Measurements from ENCODE around the gene RBM26.
A peak's percentile ranks its signal among the peaks of the same experiment; 100 is the strongest.

RBM26 gene

GRCh38 chr13:79405831-79406596, at the start of gene RBM26:
Gene RBM26, minus strand, starts transcription at chr13:79406255. Its CDS starts 481 bp downstream, at chr13:79405774.
- DNase-seq (ENCODE audit: low spot score), result peak; percentile 95

- no peak for DNase-seq (ENCODE audit: low spot score)
These were observed 49.3 kb upstream of the RBM26 start for GRCh38 chr13:79455331-79455730.

- DNase-seq (ENCODE audit: low spot score), result no peak
These were observed 46.3 kb upstream of the RBM26 start for GRCh38 chr13:79452239-79452913.

GRCh38 chr13:79451500-79451962, 45.5 kb upstream of the RBM26 start:
- peak; percentile 76 for DNase-seq (ENCODE audit: low spot score)

GRCh38 chr13:79450110-79450509, 44.1 kb upstream of the RBM26 start:
- no peak for DNase-seq (ENCODE audit: low spot score)

GRCh38 chr13:79448413-79448812, 42.4 kb upstream of the RBM26 start:
- peak; percentile 23 for DNase-seq (ENCODE audit: low spot score)

GRCh38 chr13:79447741-79448140, 41.7 kb upstream of the RBM26 start:
- DNase-seq (ENCODE audit: low spot score), result no peak

- no peak for DNase-seq (ENCODE audit: low spot score)
These were observed 41.1 kb upstream of the RBM26 start for GRCh38 chr13:79447141-79447540.

GRCh38 chr13:79445968-79446645, 40.1 kb upstream of the RBM26 start:
- no peak for DNase-seq (ENCODE audit: low spot score)

GRCh38 chr13:79442706-79443105, 36.7 kb upstream of the RBM26 start:
- no peak for DNase-seq (ENCODE audit: low spot score)

- DNase-seq (ENCODE audit: low spot score), result no peak
These were observed 36.2 kb upstream of the RBM26 start for GRCh38 chr13:79442221-79442620.

- DNase-seq (ENCODE audit: low spot score), result no peak
These were observed 35.0 kb upstream of the RBM26 start for GRCh38 chr13:79440958-79441528.

GRCh38 chr13:79439275-79439674, 33.2 kb upstream of the RBM26 start:
- no peak for DNase-seq (ENCODE audit: low spot score)

GRCh38 chr13:79435561-79435990, 29.5 kb upstream of the RBM26 start:
- DNase-seq (ENCODE audit: low spot score), result no peak

- no peak for DNase-seq (ENCODE audit: low spot score)
These were observed 28.5 kb upstream of the RBM26 start for GRCh38 chr13:79434556-79434955.

GRCh38 chr13:79432992-79433391, 26.9 kb upstream of the RBM26 start:
- no peak for DNase-seq (ENCODE audit: low spot score)

GRCh38 chr13:79432086-79432485, 26.0 kb upstream of the RBM26 start:
- no peak for DNase-seq (ENCODE audit: low spot score)

- DNase-seq (ENCODE audit: low spot score), result no peak
These were observed 23.3 kb upstream of the RBM26 start for GRCh38 chr13:79429309-79429708.

GRCh38 chr13:79427883-79428282, 21.8 kb upstream of the RBM26 start:
- no peak for DNase-seq (ENCODE audit: low spot score)

- DNase-seq (ENCODE audit: low spot score), result no peak
These were observed 21.2 kb upstream of the RBM26 start for GRCh38 chr13:79427265-79427664.

- peak; percentile 71 for DNase-seq (ENCODE audit: low spot score)
These were observed 18.0 kb upstream of the RBM26 start for GRCh38 chr13:79423801-79424642.

GRCh38 chr13:79423340-79423739, 17.3 kb upstream of the RBM26 start:
- no peak for DNase-seq (ENCODE audit: low spot score)

All from kidney capillary endothelial cell (primary cell).